HEK293 (cell line): ENCODE measurements around the gene RBPJ.

Experiments used
- CTCF ChIA-PET: fragments of 350-600 bp; formaldehyde crosslinking; extraction: SDS; loops from one replicate; lab custom pipeline; 2021; ENCODE audit warnings: antibody characterized with exemption; lab: Yijun Ruan, JAX
- POLR2A ChIA-PET: fragments of 300-600 bp; formaldehyde crosslinking; extraction: SDS; loops from one replicate; lab custom pipeline; 2020; ENCODE audit warnings: antibody characterized with exemption, inconsistent platforms; lab: Yijun Ruan, JAX
- H3K27ac ChIP-seq: fragments of 200-500 bp; sonication (Bioruptor generic); 2 replicates; pipeline ENCODE4 v1.5.1; 2014; ENCODE audit warnings: low read depth, low read length, control low read depth, inconsistent platforms; ENCODE audit errors: extremely low read depth
- H3K36me3 ChIP-seq, 2 experiments: fragments of 200-500 bp in 1 of 2; sonication (Bioruptor generic) in 1 of 2; 1 replicate in 1 of 2; 2 replicates in 1 of 2; pipeline ENCODE4 v1.5.1; 2014 to 2017; ENCODE audit warnings: inconsistent platforms in 2 of 2, low read length in 2 of 2; ENCODE audit not compliant: control insufficient read depth in 2 of 2, insufficient read depth in 1 of 2
- H3K4me1 ChIP-seq: fragments of 200-500 bp; sonication (Bioruptor generic); 2 replicates; pipeline ENCODE4 v1.5.1; 2014; ENCODE audit warnings: mild to moderate bottlenecking, low read length, inconsistent platforms; ENCODE audit not compliant: control insufficient read depth, insufficient read depth
- H3K4me3 ChIP-seq: 2 replicates; pipeline ENCODE4 v1.5.1; 2011; ENCODE audit warnings: low read depth, mild to moderate bottlenecking, control low read depth, low read length, moderate library complexity
- H3K9me3 ChIP-seq: fragments of 200-500 bp; sonication (Bioruptor generic); 2 replicates; pipeline ENCODE4 v1.5.1; 2014; ENCODE audit warnings: low read depth, low read length, inconsistent platforms; ENCODE audit not compliant: control insufficient read depth, insufficient read depth
- BCL11B ChIP-seq: fragments of 450-650 bp; formaldehyde crosslinking; IDR thresholded peaks from 2 replicates; pipeline ENCODE4 v1.5.1; 2016; ENCODE audit warnings: low read depth, missing biosample characterization, missing genetic modification characterization
- CTCF ChIP-seq: fragments of 450-650 bp; formaldehyde crosslinking; IDR thresholded peaks from 2 replicates; pipeline ENCODE4 v1.5.1; 2016; ENCODE audit warnings: missing biosample characterization, missing genetic modification characterization
- HIC1 ChIP-seq: fragments of 450-650 bp; formaldehyde crosslinking; IDR thresholded peaks from 2 replicates; pipeline ENCODE4 v1.5.1; 2016; ENCODE audit warnings: missing biosample characterization, missing genetic modification characterization
- KLF8 ChIP-seq: fragments of 450-650 bp; formaldehyde crosslinking; IDR thresholded peaks from 2 replicates; pipeline ENCODE4 v1.5.1; 2016; ENCODE audit warnings: missing biosample characterization, missing genetic modification characterization
- PRDM6 ChIP-seq: fragments of 450-650 bp; formaldehyde crosslinking; IDR thresholded peaks from 2 replicates; pipeline ENCODE4 v1.5.1; 2017; ENCODE audit warnings: missing biosample characterization, missing genetic modification characterization
- REPIN1 ChIP-seq: fragments of 450-650 bp; formaldehyde crosslinking; IDR thresholded peaks from 2 replicates; pipeline ENCODE4 v1.5.1; 2017; ENCODE audit warnings: missing biosample characterization, missing genetic modification characterization, low read depth
- SP2 ChIP-seq: fragments of 450-650 bp; formaldehyde crosslinking; IDR thresholded peaks from 2 replicates; pipeline ENCODE4 v1.5.1; 2016; ENCODE audit warnings: missing biosample characterization, missing genetic modification characterization
- ZBTB21 ChIP-seq: fragments of 450-650 bp; formaldehyde crosslinking; IDR thresholded peaks from 2 replicates; pipeline ENCODE4 v1.5.1; 2017; ENCODE audit warnings: missing biosample characterization, missing genetic modification characterization
- ZBTB6 ChIP-seq: fragments of 450-650 bp; formaldehyde crosslinking; IDR thresholded peaks from 2 replicates; pipeline ENCODE4 v1.5.1; 2017; ENCODE audit warnings: missing biosample characterization, missing genetic modification characterization
- ZFP41 ChIP-seq: fragments of 450-650 bp; formaldehyde crosslinking; IDR thresholded peaks from 2 replicates; pipeline ENCODE4 v1.5.1; 2016; ENCODE audit warnings: missing biosample characterization, missing genetic modification characterization, borderline replicate concordance
- ZNF132 ChIP-seq: fragments of 450-650 bp; formaldehyde crosslinking; IDR thresholded peaks from 2 replicates; pipeline ENCODE4 v1.5.1; 2017; ENCODE audit warnings: missing biosample characterization, missing genetic modification characterization, borderline replicate concordance
- ZNF174 ChIP-seq: fragments of 450-650 bp; formaldehyde crosslinking; IDR thresholded peaks from 2 replicates; pipeline ENCODE4 v1.5.0; 2017; ENCODE audit warnings: missing biosample characterization, mild to moderate bottlenecking, missing genetic modification characterization
- ZNF2 ChIP-seq: fragments of 450-650 bp; formaldehyde crosslinking; IDR thresholded peaks from 2 replicates; pipeline ENCODE4 v1.5.1; 2016; ENCODE audit warnings: missing biosample characterization, missing genetic modification characterization
- ZNF274 ChIP-seq, 2 experiments: fragments of 200-500 bp in 1 of 2; fragments of 450-650 bp in 1 of 2; sonication (Bioruptor generic) in 1 of 2; formaldehyde crosslinking in 1 of 2; IDR thresholded peaks; 2 replicates each; pipeline versions ENCODE4 v1.5.1 to v1.6.1; 2014 to 2016; ENCODE audit warnings: borderline replicate concordance in 1 of 2, inconsistent platforms in 1 of 2, low read length in 1 of 2, missing biosample characterization in 1 of 2, missing genetic modification characterization in 1 of 2
- ZNF449 ChIP-seq: fragments of 450-650 bp; formaldehyde crosslinking; IDR thresholded peaks from 2 replicates; pipeline ENCODE4 v1.5.1; 2017; ENCODE audit warnings: missing biosample characterization, mild to moderate bottlenecking, missing genetic modification characterization, moderate library complexity
- ZNF623 ChIP-seq: fragments of 450-650 bp; formaldehyde crosslinking; IDR thresholded peaks from 2 replicates; pipeline ENCODE4 v1.5.1; 2016; ENCODE audit warnings: missing biosample characterization, missing genetic modification characterization
- ZNF629 ChIP-seq: fragments of 450-650 bp; formaldehyde crosslinking; IDR thresholded peaks from 2 replicates; pipeline ENCODE4 v1.5.1; 2017; ENCODE audit warnings: missing biosample characterization, missing genetic modification characterization
- ZNF692 ChIP-seq: fragments of 450-650 bp; formaldehyde crosslinking; IDR thresholded peaks from 2 replicates; pipeline ENCODE4 v1.5.1; 2016; ENCODE audit warnings: missing biosample characterization, missing genetic modification characterization
- ZNF701 ChIP-seq: fragments of 450-650 bp; formaldehyde crosslinking; IDR thresholded peaks from 2 replicates; pipeline ENCODE4 v1.5.1; 2016; ENCODE audit warnings: missing biosample characterization, missing genetic modification characterization
- ZNF704 ChIP-seq: fragments of 450-650 bp; formaldehyde crosslinking; IDR thresholded peaks from 2 replicates; pipeline ENCODE4 v1.5.1; 2016; ENCODE audit warnings: missing biosample characterization, missing genetic modification characterization
- ZNF777 ChIP-seq: fragments of 450-650 bp; formaldehyde crosslinking; IDR thresholded peaks from 2 replicates; pipeline ENCODE4 v1.5.1; 2017; ENCODE audit warnings: missing biosample characterization, missing genetic modification characterization, borderline replicate concordance
- ZSCAN16 ChIP-seq: fragments of 450-650 bp; formaldehyde crosslinking; IDR thresholded peaks from 2 replicates; pipeline ENCODE4 v1.5.1; 2016; ENCODE audit warnings: missing biosample characterization, missing genetic modification characterization

RBPJ gene

GRCh38 chr4:26307037-26307800 is 13.6 kb upstream of the RBPJ start:
- ChIA-PET CTCF (no interaction called here), POLR2A (no interaction called here)
- no peak for TF ChIP-seq KLF8
- no peak for TF ChIP-seq ZBTB6 (tag by site-specific recombination)
- no peak for TF ChIP-seq ZNF623 (tag by site-specific recombination)
- Histone ChIP-seq H3K4me1 (no peaks in the 10 kb centered on the region), H3K9me3 (no peaks in the 10 kb centered on the region), H3K4me3 (no peak overlapping the region), H3K27ac (no peak overlapping the region), H3K36me3 (no peaks in the 10 kb centered on the region)

- POLR2A ChIA-PET: no interaction called here
Measured at GRCh38 chr4:26308568-26308967, 12.2 kb upstream of the RBPJ start.

More at GRCh38 chr4:26308568-26308967, 12.2 kb upstream of the RBPJ start:
- CTCF ChIA-PET: no interaction called here
- no peaks in the 10 kb centered on the region for H3K4me1 ChIP-seq
- no peak for TF ChIP-seq HIC1 (tag by site-specific recombination)
- no peak for TF ChIP-seq ZNF701 (tag by site-specific recombination)
- TF ChIP-seq ZBTB21 (tag by site-specific recombination): no peak
- TF ChIP-seq BCL11B (tag by site-specific recombination): no peak
- TF ChIP-seq ZNF629 (tag by site-specific recombination): no peak
- TF ChIP-seq SP2 (tag by site-specific recombination): no peak
- TF ChIP-seq ZFP41 (tag by site-specific recombination): no peak
- TF ChIP-seq ZNF777 (tag by site-specific recombination): no peak
- no peak for TF ChIP-seq ZNF704
- no peak for TF ChIP-seq CTCF (tag by site-specific recombination)
- no peak for TF ChIP-seq ZNF174
- TF ChIP-seq REPIN1 (tag by site-specific recombination): no peak
- no peak for TF ChIP-seq ZNF449
- no peak for TF ChIP-seq ZNF2 (tag by site-specific recombination)
- TF ChIP-seq ZNF132 (tag by site-specific recombination): no peak
- TF ChIP-seq ZNF274 (IDR thresholded peaks at IDR 0.05; ENCODE audit: low read length): no peak
- TF ChIP-seq ZNF274 (tag by site-specific recombination; IDR thresholded peaks at IDR 0.05; ENCODE audit: borderline replicate concordance): no peak
- TF ChIP-seq PRDM6: no peak
- TF ChIP-seq ZNF692: no peak
- TF ChIP-seq ZSCAN16 (tag by site-specific recombination): no peak
- H3K36me3 ChIP-seq: no peaks in the 10 kb centered on the region
- H3K9me3 ChIP-seq: no peaks in the 10 kb centered on the region
- H3K4me3 ChIP-seq: no peak overlapping the region
- H3K27ac ChIP-seq: no peak overlapping the region
